Mesenchymal stem cell (in vitro differentiated cells and primary cell): ENCODE results near the gene HIP1.
"Not testable (repeated sequence)": the region's sequence is repeated elsewhere in the genome, so short reads cannot be mapped to it uniquely, and the experiment has no call there.

Experiments used
- DNase-seq: peaks from one replicate; pipeline ENCODE4 v3.0.0-alpha.2; 2013
- H2AFZ ChIP-seq: one replicate; pipeline ENCODE4 v1.6.1; 2013; ENCODE audit warnings: low read depth, mild to moderate bottlenecking, control low read depth, inconsistent platforms, low read length, moderate library complexity
- H2AK5ac ChIP-seq: 2 replicates; pipeline ENCODE4 v1.6.1; 2013; ENCODE audit warnings: low read length, moderate library complexity, mild to moderate bottlenecking, inconsistent platforms; ENCODE audit not compliant: severe bottlenecking
- H2BK120ac ChIP-seq: one replicate; pipeline ENCODE4 v1.6.1; 2013; ENCODE audit warnings: low read depth, mild to moderate bottlenecking, inconsistent platforms, low read length, moderate library complexity
- H2BK12ac ChIP-seq, 2 experiments: one replicate each; pipeline ENCODE4 v1.6.1; 2013; ENCODE audit warnings: inconsistent platforms in 2 of 2, low read length in 2 of 2, mild to moderate bottlenecking in 2 of 2, moderate library complexity in 2 of 2, control low read depth in 1 of 2
- H2BK15ac ChIP-seq: one replicate; pipeline ENCODE4 v1.6.1; 2013; ENCODE audit warnings: mild to moderate bottlenecking, low read depth, inconsistent platforms; ENCODE audit not compliant: poor library complexity, severe bottlenecking
- H2BK5ac ChIP-seq: 2 replicates; pipeline ENCODE4 v1.6.1; 2013; ENCODE audit warnings: low read depth, mild to moderate bottlenecking, low read length, control low read depth, inconsistent platforms; ENCODE audit not compliant: poor library complexity, severe bottlenecking
- H3K14ac ChIP-seq, 2 experiments: one replicate each; pipeline ENCODE4 v1.6.1; 2013; ENCODE audit warnings: inconsistent platforms in 2 of 2, low read length in 2 of 2, control low read depth in 1 of 2, mild to moderate bottlenecking in 1 of 2, moderate library complexity in 1 of 2
- H3K18ac ChIP-seq, 2 experiments: one replicate each; pipeline ENCODE4 v1.6.1; 2013; ENCODE audit warnings: inconsistent platforms in 2 of 2, low read length in 2 of 2, control low read depth in 1 of 2, low read depth in 1 of 2, mild to moderate bottlenecking in 1 of 2
- H3K23ac ChIP-seq, 2 experiments: one replicate each; pipeline ENCODE4 v1.6.1; 2013; ENCODE audit warnings: inconsistent platforms in 2 of 2, low read length in 2 of 2, mild to moderate bottlenecking in 2 of 2, moderate library complexity in 2 of 2, control low read depth in 1 of 2
- H3K27ac ChIP-seq: 2 replicates; pipeline ENCODE4 v1.5.1; 2013; ENCODE audit warnings: mild to moderate bottlenecking, moderate library complexity, low read length, control low read depth, inconsistent platforms; ENCODE audit not compliant: poor library complexity, severe bottlenecking
- H3K27me3 ChIP-seq, 2 experiments: 2 replicates each; pipeline versions ENCODE4 v1.6.1 to v1.7.0; 2013; ENCODE audit warnings: low read length in 2 of 2, mild to moderate bottlenecking in 2 of 2, moderate library complexity in 2 of 2, control low read depth in 1 of 2, inconsistent platforms in 1 of 2; ENCODE audit not compliant: control insufficient read depth in 1 of 2, insufficient read depth in 1 of 2
- H3K36me3 ChIP-seq, 2 experiments: 2 replicates each; pipeline versions ENCODE4 v1.6.1 to v1.7.0; 2013; ENCODE audit warnings: low read length in 2 of 2, control low read depth in 1 of 2, inconsistent platforms in 1 of 2, low read depth in 1 of 2, mild to moderate bottlenecking in 1 of 2; ENCODE audit not compliant: insufficient read depth in 2 of 2, control insufficient read depth in 1 of 2
- H3K4ac ChIP-seq, 2 experiments: one replicate each; pipeline ENCODE4 v1.6.1; 2013; ENCODE audit warnings: inconsistent platforms in 2 of 2, low read length in 2 of 2, mild to moderate bottlenecking in 2 of 2, moderate library complexity in 2 of 2, control low read depth in 1 of 2, low read depth in 1 of 2
- H3K4me1 ChIP-seq: 2 replicates; pipeline ENCODE4 v1.6.1; 2013; ENCODE audit warnings: low read depth, low read length, control low read depth; ENCODE audit not compliant: control insufficient read depth, insufficient read depth
- H3K4me2 ChIP-seq: 2 replicates; pipeline ENCODE4 v1.6.1; 2013; ENCODE audit warnings: low read length, mild to moderate bottlenecking, inconsistent platforms; ENCODE audit not compliant: poor library complexity, severe bottlenecking
- H3K4me3 ChIP-seq, 2 experiments: 2 replicates each; pipeline versions ENCODE4 v1.5.1 to v1.7.0; 2013; ENCODE audit warnings: low read length in 2 of 2, mild to moderate bottlenecking in 2 of 2, control low read depth in 1 of 2, low read depth in 1 of 2; ENCODE audit not compliant: insufficient read depth in 1 of 2
- H3K79me1 ChIP-seq: replicated peaks from 2 replicates; pipeline ENCODE4 v1.6.1; 2013; ENCODE audit warnings: mild to moderate bottlenecking, control low read depth, low read length, inconsistent platforms; ENCODE audit not compliant: poor library complexity, severe bottlenecking
- H3K9ac ChIP-seq: 2 replicates; pipeline ENCODE4 v1.7.0; 2013; ENCODE audit warnings: mild to moderate bottlenecking, low read length, moderate library complexity
- H3K9me3 ChIP-seq: 2 replicates; pipeline ENCODE4 v1.7.0; 2013; ENCODE audit warnings: mild to moderate bottlenecking, low read length; ENCODE audit not compliant: control insufficient read depth
- H4K8ac ChIP-seq: one replicate; pipeline ENCODE4 v1.6.1; 2013; ENCODE audit warnings: inconsistent platforms, mild to moderate bottlenecking, low read length, moderate library complexity
- H4K91ac ChIP-seq: one replicate; pipeline ENCODE4 v1.6.1; 2013; ENCODE audit warnings: mild to moderate bottlenecking, low read length, inconsistent platforms
- WGBS: methylation state at CpG from one replicate; pipeline ENCODE4 v1.1.7; 2013; ENCODE audit warnings: mixed read lengths; 5-methylcytosine and 5-hydroxymethylcytosine counted together

The HIP1 gene

DNA sequence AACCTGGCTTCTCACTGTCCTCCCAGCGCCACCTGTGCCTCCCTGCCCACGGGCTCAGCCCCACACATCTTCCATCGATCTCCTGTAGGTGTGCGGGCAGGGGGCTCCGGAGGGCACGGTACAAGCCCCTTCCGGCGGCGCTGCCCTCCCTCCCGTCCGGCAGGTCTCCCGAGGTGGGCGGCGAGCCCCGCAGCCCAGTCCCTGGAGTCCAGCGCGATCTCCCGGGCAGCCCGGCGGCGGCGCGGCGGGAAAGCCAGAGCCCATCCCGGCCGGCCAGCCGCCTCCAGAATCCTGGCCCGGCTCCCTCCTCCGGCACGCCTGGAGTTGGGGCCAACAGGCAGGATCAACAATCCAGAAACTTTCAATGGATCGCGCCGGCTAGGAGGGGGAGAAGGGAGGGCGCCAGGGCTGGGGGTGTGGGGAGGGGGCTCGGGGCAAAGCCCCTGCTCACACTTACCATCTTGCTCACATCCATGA, 100.1 kb downstream of the HIP1 start:
- H3K27ac ChIP-seq = no peak overlapping the region
- H2AFZ ChIP-seq = no peak overlapping the region
- no peak overlapping the region for H4K8ac ChIP-seq
- H2AK5ac ChIP-seq = no peak overlapping the region
- H2BK12ac ChIP-seq = peak overlapping the region in 1 of 2 experiments; percentile 77
- peak overlapping the region; percentile 83 for H3K18ac ChIP-seq
- H2BK5ac ChIP-seq = no peak overlapping the region
- peak overlapping the region in 1 of 2 experiments; percentile 44 for H3K14ac ChIP-seq
- no peak overlapping the region for H3K4ac ChIP-seq
- peak; percentile 53 for DNase-seq
- peak overlapping the region; percentile 64 for H2BK120ac ChIP-seq
- peaks cover 18% of the 10 kb centered on the region for H3K4me1 ChIP-seq
- H3K4me3 ChIP-seq = peak overlapping the region; percentile 72 to 75
- H3K36me3 ChIP-seq = no peaks in the 10 kb centered on the region
- peak overlapping the region in 1 of 2 experiments; percentile 98 for H3K23ac ChIP-seq
- H3K9ac ChIP-seq = peak overlapping the region; percentile 33
- H4K91ac ChIP-seq = peak overlapping the region; percentile 5
- H3K9me3 ChIP-seq = no peaks in the 10 kb centered on the region
- peak overlapping the region; percentile 82 for H3K4me2 ChIP-seq
- 0% methylated on average over 21 of the region's 35 CpGs for WGBS
- H2BK15ac ChIP-seq = peak overlapping the region; percentile 93
- H3K79me1 ChIP-seq = peaks cover 12% of the 10 kb centered on the region
- H3K27me3 ChIP-seq = no peaks in the 10 kb centered on the region

DNA sequence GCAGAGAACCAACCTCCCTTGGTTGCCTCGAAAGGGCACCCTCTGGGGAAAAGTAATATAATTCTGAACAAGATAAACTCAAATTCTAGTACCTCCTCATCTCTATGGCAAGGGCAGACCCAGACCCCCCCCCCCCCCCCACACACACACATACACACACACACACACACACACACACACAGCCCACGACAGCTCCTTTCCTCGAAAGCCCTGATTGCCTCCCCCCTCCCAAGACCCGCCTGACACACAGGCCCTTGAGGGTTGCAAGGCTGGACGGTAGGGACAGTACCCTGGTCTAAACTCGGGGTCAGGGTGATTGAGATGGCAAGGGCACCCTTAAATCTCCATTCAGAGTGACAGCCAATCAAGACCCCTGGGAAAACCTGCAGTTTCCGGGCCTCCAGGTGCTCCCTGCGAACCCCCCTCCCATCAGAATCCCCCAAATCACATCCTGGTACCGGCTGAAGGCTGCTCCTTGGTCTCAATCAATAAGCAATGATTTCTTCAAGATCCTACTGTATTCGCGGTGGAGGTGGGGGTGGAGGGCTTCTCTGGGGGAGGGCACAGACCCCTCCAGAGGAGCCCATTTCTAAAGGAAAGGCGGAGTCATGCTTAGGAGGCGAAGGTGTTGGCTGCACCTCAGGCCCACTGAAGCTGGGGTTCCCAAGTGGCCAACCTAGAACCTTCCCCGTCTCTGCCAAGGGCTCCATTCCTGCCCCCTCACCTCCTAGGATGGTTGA, 100.7 kb downstream of the HIP1 start:
- Histone ChIP-seq H3K4me1 (peaks cover 18% of the 10 kb centered on the region), H4K91ac (peak overlapping the region; percentile 5), H2AFZ (no peak overlapping the region), H3K36me3 (no peaks in the 10 kb centered on the region), H3K14ac (peak overlapping the region in 1 of 2 experiments; percentile 44), H3K27me3 (no peaks in the 10 kb centered on the region), H3K9me3 (no peaks in the 10 kb centered on the region), H3K18ac (peak overlapping the region in 1 of 2 experiments; percentile 46), H3K79me1 (peaks cover 14% of the 10 kb centered on the region), H3K4me3 (peak overlapping the region; percentile 72 to 75), H3K4me2 (peak overlapping the region; percentile 82), H2BK5ac (no peak overlapping the region), H2BK15ac (peak overlapping the region; percentile 45), H3K23ac (peak overlapping the region in 1 of 2 experiments; percentile 34), H2BK120ac (no peak overlapping the region), H2BK12ac (peak overlapping the region in 1 of 2 experiments; percentile 10), H4K8ac (no peak overlapping the region), H3K9ac (peak overlapping the region; percentile 33), H3K27ac (no peak overlapping the region), H3K4ac (no peak overlapping the region), H2AK5ac (no peak overlapping the region)
- no peak for DNase-seq
- WGBS = 36% methylated on average over 10 of the region's 14 CpGs

DNA sequence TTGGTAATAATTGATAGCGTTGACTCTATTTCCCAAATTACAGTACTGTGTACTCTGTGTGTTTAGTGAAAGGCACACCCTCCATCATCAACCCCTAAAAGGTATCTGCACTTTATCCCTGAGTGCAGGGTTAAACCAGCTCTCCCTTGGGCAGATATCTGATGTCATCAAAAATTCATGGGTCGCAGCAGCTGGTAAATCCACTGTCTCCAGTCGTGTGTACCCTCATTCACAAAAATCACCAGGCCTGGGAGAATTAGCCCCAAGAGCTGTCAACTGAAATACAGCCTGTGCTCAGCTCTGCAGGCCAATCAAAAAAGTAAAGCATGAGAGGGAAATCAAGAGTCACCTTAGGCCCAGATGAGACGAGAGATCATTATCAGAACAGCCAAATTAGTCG, 103.7 kb downstream of the HIP1 start:
- no peaks in the 10 kb centered on the region for H3K27me3 ChIP-seq
- no peak overlapping the region for H3K4me2 ChIP-seq
- no peak overlapping the region for H2BK12ac ChIP-seq
- peaks cover 17% of the 10 kb centered on the region for H3K4me1 ChIP-seq
- H4K91ac ChIP-seq = no peak overlapping the region
- H3K9me3 ChIP-seq = no peaks in the 10 kb centered on the region
- H3K23ac ChIP-seq = no peak overlapping the region
- H3K18ac ChIP-seq = no peak overlapping the region
- peaks cover 0 to 8% of the 10 kb centered on the region in 2 experiments for H3K36me3 ChIP-seq
- no peak overlapping the region for H4K8ac ChIP-seq
- H2BK15ac ChIP-seq = no peak overlapping the region
- H3K4ac ChIP-seq = no peak overlapping the region
- H2AFZ ChIP-seq = no peak overlapping the region
- H3K9ac ChIP-seq = no peak overlapping the region
- H2AK5ac ChIP-seq = no peak overlapping the region
- no peak overlapping the region for H3K27ac ChIP-seq
- peaks cover 28% of the 10 kb centered on the region for H3K79me1 ChIP-seq
- no peak overlapping the region for H3K4me3 ChIP-seq
- H2BK5ac ChIP-seq = no peak overlapping the region
- no peak overlapping the region for H2BK120ac ChIP-seq
- H3K14ac ChIP-seq = no peak overlapping the region
- no peak for DNase-seq
- WGBS = 96% methylated on average over 5 of the region's 5 CpGs

DNA sequence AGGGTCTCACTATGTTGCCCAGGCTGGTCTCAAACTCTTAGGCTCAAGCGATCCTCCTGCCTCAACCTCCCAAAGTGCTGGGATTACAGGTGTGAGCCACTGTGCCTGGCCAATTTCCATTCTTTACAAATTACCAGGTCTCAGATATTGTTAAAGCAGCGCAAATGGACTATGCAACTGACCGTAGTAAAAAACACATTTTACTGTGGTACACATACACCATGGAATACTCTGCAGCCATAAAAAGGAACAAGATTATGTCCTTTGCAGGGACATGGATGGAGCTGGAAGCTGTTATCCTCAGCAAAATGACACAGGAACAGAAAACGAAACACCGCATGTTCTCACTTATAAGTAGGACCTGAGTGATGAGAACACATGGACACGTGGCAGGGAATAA, 106.2 kb downstream of the HIP1 start:
- not testable (repeated sequence) for H2AK5ac ChIP-seq, H4K91ac ChIP-seq, H3K27ac ChIP-seq, H3K27me3 ChIP-seq, H4K8ac ChIP-seq, H3K4me1 ChIP-seq, H3K4me3 ChIP-seq, H2BK5ac ChIP-seq, H3K18ac ChIP-seq, H3K9ac ChIP-seq, H2BK12ac ChIP-seq, H2AFZ ChIP-seq, H3K9me3 ChIP-seq, H2BK15ac ChIP-seq, H2BK120ac ChIP-seq, H3K23ac ChIP-seq, DNase-seq, H3K14ac ChIP-seq, H3K4ac ChIP-seq, H3K36me3 ChIP-seq, H3K4me2 ChIP-seq
- peaks cover 34% of the 10 kb centered on the region for H3K79me1 ChIP-seq
- WGBS = 95% methylated on average over 6 of the region's 6 CpGs
